ENCODE measurements around the gene HIVEP3. TPM values are rescaled to one million over a fixed set of nuclear protein-coding genes. Genes with fewer than 3 reads are reported as not detected.

HIVEP3 gene
- total RNA-seq, 2 donors from 2014 or later = 17.9 to 32.0 TPM

GRCh38 chr1:41868241-41868998 lies 50.3 kb downstream of the HIVEP3 start:
- no peaks in the 10 kb centered on the region for H3K9me3 Mint-ChIP-seq
- no peaks in the 10 kb centered on the region for H3K36me3 Mint-ChIP-seq
- ATAC-seq (peak; percentile 73 to 78), DNase-seq (ENCODE audit: low spot score) (no peak)
- peak overlapping the region; percentile 37 to 74 for H3K27ac Mint-ChIP-seq
- no peaks in the 10 kb centered on the region for H3K27me3 Mint-ChIP-seq
- peak overlapping the region; percentile 12 for H3K4me3 Mint-ChIP-seq
- H3K4me1 Mint-ChIP-seq (ENCODE audit: low read depth in 2 of 2) = peaks cover 23 to 50% of the 10 kb centered on the region in 2 donors

DNA sequence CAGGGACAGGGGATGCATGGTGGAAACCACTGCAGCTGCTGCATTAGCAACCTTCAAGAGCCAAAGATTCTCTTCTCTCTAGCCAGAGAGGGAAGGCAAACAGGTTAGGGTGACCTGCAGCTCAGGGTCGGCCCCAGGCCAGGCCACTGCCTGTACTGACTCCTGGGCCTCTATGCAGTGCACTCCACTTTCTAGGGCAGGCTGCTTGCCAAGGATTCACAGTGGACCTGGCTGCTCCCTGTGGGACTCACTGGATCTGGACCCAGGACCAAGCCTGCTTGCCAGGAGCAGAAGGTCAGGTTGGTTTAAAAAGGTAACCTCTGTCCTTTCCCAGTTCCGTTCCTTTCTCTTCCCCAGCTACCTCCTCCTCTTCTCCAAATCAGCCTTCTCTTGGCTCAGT lies 52.4 kb downstream of the HIVEP3 start:
- Mint-ChIP-seq H3K9me3 (no peaks in the 10 kb centered on the region), H3K27me3 (no peaks in the 10 kb centered on the region), H3K36me3 (no peaks in the 10 kb centered on the region), H3K4me3 (no peak overlapping the region), H3K27ac (peak overlapping the region in 1 of 2 donors; percentile 34), H3K4me1 (ENCODE audit: low read depth in 2 of 2) (peaks cover 44 to 62% of the 10 kb centered on the region in 2 donors)
- no peak for DNase-seq (ENCODE audit: low spot score)
- no peak for ATAC-seq

DNA sequence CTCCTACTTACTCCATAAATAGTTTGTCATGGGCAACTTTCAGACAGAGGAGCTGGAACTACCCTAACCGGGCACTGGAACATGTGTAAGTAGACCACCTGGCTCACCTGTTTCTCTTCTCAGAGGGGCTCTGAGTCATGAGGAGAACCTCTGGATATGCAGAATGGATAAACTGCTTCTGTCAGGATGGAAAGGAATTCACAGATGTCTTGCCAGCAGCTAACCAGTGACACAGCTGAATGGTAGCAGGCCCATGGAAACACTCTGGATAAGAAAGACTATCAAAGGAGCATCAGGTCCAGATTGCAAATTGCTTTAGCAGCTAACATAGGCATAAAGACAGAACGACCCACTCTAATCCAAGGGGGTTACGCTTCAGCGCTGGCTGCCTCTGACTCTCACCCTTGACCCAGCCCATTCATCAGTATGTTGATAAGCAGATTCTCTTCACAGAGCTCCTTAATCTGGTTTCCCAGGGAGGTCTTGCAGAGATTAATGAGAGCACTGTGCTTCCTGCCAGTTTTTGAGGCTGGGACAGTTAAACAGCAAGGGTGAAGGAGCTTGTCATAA lies 54.2 kb downstream of the HIVEP3 start:
- Mint-ChIP-seq H3K36me3 (no peaks in the 10 kb centered on the region), H3K4me1 (ENCODE audit: low read depth in 2 of 2) (peaks cover 42 to 68% of the 10 kb centered on the region in 2 donors), H3K4me3 (no peak overlapping the region), H3K27me3 (no peaks in the 10 kb centered on the region), H3K9me3 (no peaks in the 10 kb centered on the region), H3K27ac (no peak overlapping the region)
- no peak for DNase-seq (ENCODE audit: low spot score)
- no peak for ATAC-seq

DNA sequence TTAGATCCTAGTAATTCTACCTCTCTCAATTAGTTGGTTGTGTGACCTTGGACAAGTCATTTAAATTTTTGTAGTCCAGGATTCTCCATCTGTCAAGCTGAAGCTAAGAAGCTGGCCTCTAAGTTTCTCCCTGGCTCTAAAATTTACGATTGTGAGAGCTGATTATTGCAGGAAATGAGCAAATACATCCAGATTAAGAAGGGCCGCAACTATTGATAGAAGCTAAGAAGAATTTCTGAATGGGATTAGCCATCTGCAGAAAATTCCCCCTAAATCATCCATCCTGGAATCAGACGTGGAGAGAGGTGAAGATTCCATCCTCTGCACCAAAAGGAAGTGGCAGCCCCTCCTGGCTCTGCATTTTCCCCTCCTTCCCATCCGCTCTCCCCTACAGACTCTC lies 55.0 kb downstream of the HIVEP3 start:
- Mint-ChIP-seq H3K27ac (no peak overlapping the region), H3K9me3 (no peaks in the 10 kb centered on the region), H3K4me1 (ENCODE audit: low read depth in 2 of 2) (peaks cover 35 to 62% of the 10 kb centered on the region in 2 donors), H3K4me3 (no peak overlapping the region), H3K27me3 (no peaks in the 10 kb centered on the region), H3K36me3 (no peaks in the 10 kb centered on the region)
- DNase-seq (ENCODE audit: low spot score) (no peak), ATAC-seq (no peak)

DNA sequence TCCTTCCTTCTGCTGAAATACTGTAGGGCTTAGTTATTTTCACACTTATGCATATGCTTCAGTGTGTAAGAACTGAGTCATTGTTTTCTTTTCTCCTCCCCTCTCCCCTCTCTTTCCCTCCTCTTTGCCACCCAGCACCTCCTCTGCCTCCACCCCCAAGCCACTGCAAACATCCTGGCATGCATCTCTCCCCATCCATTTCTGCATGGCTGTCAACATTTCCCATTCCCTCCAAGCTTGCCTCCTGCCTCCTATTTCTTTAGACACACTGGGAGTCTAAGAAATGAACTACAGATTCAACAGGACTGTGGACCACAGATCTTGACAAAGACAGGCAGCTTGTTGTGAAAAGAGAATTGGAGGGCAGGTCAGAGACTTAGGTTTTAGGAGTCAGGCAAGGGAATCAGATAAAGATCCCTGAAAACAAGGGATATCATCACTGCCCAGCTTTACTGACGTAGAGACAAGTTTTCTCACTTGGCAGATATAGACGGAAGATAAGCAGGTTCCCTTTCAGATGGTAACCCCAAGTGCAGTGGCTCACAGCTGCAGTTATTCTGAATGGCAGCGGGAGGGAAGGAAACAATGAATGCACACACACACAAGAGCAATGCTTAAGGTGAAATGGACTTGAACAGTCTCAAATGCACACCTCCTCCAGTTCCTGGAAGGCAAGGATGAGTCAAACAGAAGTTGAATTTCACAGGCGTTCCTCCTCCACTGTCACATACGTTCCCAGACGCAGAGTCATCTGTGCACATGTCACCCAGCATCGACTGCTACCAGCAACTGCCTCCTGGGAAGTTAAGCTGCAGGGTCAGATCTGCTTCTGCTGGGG lies 56.1 kb downstream of the HIVEP3 start:
- no peaks in the 10 kb centered on the region for H3K27me3 Mint-ChIP-seq
- ATAC-seq (peak; percentile 87 to 88), DNase-seq (ENCODE audit: low spot score) (peak; percentile 71)
- H3K4me3 Mint-ChIP-seq = peak overlapping the region; percentile 72
- peaks cover 26 to 56% of the 10 kb centered on the region in 2 donors for H3K4me1 Mint-ChIP-seq (ENCODE audit: low read depth in 2 of 2)
- no peaks in the 10 kb centered on the region for H3K9me3 Mint-ChIP-seq
- H3K36me3 Mint-ChIP-seq = no peaks in the 10 kb centered on the region
- peak overlapping the region; percentile 57 to 61 for H3K27ac Mint-ChIP-seq

DNA sequence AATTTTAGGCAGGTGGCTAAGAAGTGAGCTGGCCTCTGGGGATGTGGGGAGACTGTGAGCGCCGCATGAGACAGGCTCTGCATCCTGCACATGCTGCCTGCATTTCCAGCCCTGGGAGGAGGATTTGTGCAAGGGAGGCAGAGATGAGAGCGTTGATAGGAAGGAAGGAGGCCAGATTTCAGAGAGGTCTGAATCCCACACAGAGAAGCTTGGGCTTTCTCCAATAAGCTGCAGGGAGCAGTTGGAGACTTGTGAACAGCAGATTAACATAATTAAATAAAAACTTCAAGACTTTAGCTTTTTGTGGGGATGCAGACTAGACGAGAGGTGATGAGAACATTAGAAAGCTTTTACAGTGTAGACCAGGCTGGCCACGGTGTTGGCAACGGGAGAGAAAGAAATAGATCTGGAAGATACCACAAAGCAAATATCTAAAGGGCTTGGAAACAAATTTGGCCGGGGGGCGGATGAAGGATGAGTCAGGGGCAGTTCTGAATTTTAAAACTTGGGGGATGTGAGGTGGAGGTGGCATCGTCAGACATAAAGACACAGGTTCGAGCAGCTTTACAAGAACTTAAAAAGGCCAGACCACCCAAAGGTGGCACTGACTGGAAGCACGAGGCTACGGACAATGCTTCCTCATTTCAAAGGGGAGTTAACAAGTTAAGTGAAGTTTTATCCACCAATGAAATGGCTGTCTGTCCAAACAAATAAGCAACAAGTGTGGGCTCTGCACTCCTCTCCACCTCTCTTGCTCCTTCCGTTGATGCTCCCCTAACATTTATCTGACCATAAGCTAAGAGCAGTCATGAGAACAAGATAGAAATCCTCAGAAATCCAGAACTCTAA lies 57.0 kb downstream of the HIVEP3 start:
- peak overlapping the region; percentile 72 for H3K4me3 Mint-ChIP-seq
- H3K9me3 Mint-ChIP-seq = no peaks in the 10 kb centered on the region
- no peaks in the 10 kb centered on the region for H3K27me3 Mint-ChIP-seq
- DNase-seq (ENCODE audit: low spot score) = no peak
- H3K27ac Mint-ChIP-seq = peak overlapping the region; percentile 57 to 61
- no peak for ATAC-seq
- no peaks in the 10 kb centered on the region for H3K36me3 Mint-ChIP-seq
- H3K4me1 Mint-ChIP-seq (ENCODE audit: low read depth in 2 of 2) = peaks cover 26 to 53% of the 10 kb centered on the region in 2 donors

- Mint-ChIP-seq H3K4me3 (no peak overlapping the region), H3K27me3 (no peaks in the 10 kb centered on the region), H3K4me1 (ENCODE audit: low read depth in 2 of 2) (peaks cover 30 to 53% of the 10 kb centered on the region in 2 donors), H3K36me3 (peaks cover 4% of the 10 kb centered on the region), H3K9me3 (no peaks in the 10 kb centered on the region), H3K27ac (peak overlapping the region in 1 of 2 donors; percentile 32)
- ATAC-seq (no peak), DNase-seq (ENCODE audit: low spot score) (no peak)
Observed at GRCh38 chr1:41860771-41861170, 58.0 kb downstream of the HIVEP3 start.

DNA sequence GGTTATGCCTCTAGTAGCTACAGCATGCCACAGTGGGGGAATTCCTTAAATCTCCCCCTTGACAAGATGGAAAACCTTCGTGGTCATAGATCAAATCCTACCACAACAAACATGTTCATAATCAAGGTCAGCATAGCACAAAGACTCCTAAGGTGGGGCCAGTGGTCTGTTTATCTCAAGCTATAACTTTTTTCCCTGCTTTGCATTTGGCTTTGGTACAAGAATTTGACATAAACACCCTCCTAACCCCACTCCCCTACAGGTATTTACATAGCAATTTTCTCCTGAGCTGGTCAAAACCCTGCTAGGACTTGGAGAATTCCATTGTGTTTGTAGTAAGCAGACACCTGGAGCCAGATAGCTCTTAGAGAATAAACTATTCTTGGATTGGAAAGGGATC lies 58.5 kb downstream of the HIVEP3 start:
- H3K4me1 Mint-ChIP-seq (ENCODE audit: low read depth in 2 of 2) = peaks cover 36 to 56% of the 10 kb centered on the region in 2 donors
- DNase-seq (ENCODE audit: low spot score) = no peak

DNA sequence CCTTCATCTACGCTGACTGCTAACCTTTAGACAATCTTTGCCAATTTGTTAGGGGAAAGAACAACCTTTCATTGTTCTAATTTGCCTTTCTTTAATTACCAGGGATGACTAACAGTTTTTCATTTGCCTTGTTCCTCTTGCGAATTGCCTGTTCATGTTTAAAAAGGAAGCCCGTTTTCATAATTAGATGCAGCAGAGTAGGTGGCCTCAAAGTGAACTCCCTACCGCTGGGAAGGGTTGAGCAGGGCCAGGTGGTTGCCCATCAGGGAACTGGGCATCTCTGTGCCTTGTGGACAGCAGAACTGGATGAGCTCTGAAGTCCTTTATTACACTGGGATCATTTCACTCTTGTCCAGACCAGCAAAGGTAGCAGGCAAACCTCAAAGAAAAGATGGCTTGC lies 59.0 kb downstream of the HIVEP3 start:
- Mint-ChIP-seq H3K4me3 (no peak overlapping the region), H3K27me3 (no peaks in the 10 kb centered on the region), H3K36me3 (peaks cover 10% of the 10 kb centered on the region), H3K4me1 (ENCODE audit: low read depth in 2 of 2) (peaks cover 36 to 51% of the 10 kb centered on the region in 2 donors), H3K9me3 (no peaks in the 10 kb centered on the region), H3K27ac (no peak overlapping the region)
- ATAC-seq (no peak), DNase-seq (ENCODE audit: low spot score) (no peak)

More for the DNA sequence above, 58.5 kb downstream of the HIVEP3 start:
- Mint-ChIP-seq H3K4me3 (no peak overlapping the region), H3K27me3 (no peaks in the 10 kb centered on the region), H3K36me3 (peaks cover 10% of the 10 kb centered on the region), H3K9me3 (no peaks in the 10 kb centered on the region), H3K27ac (peak overlapping the region in 1 of 2 donors; percentile 32)
- no peak for ATAC-seq

GRCh38 chr1:41856944-41857285 lies 61.8 kb downstream of the HIVEP3 start:
- Mint-ChIP-seq H3K27me3 (no peaks in the 10 kb centered on the region), H3K4me3 (no peak overlapping the region), H3K9me3 (no peaks in the 10 kb centered on the region), H3K27ac (no peak overlapping the region), H3K4me1 (ENCODE audit: low read depth in 2 of 2) (peaks cover 25 to 43% of the 10 kb centered on the region in 2 donors), H3K36me3 (peaks cover 10% of the 10 kb centered on the region)
- ATAC-seq (no peak), DNase-seq (ENCODE audit: low spot score) (no peak)

- Mint-ChIP-seq H3K27me3 (no peaks in the 10 kb centered on the region), H3K9me3 (no peaks in the 10 kb centered on the region), H3K36me3 (peaks cover 10% of the 10 kb centered on the region), H3K4me1 (ENCODE audit: low read depth in 2 of 2) (peaks cover 19 to 41% of the 10 kb centered on the region in 2 donors), H3K4me3 (no peak overlapping the region), H3K27ac (no peak overlapping the region)
- ATAC-seq = no peak
- no peak for DNase-seq (ENCODE audit: low spot score)
Observed at GRCh38 chr1:41856151-41856943, 62.4 kb downstream of the HIVEP3 start.

DNA sequence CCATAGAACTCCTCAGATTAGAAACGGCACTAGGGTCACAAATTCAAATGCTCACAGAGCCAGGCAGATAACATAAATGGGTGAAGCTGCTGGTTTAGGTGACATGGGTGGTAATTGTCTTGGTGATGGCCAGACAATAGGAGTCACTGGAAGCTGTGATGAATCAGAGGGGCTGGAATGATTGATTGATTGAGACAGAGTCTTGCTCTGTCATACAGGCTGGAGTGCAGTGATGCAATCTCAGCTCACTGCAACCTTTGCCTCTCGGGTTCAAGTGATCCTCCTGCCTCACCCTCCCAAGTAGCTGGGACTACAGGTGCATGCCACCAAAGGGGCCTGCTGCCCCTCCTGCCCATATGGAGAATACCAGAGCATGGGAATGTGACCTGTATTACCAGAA lies 63.0 kb downstream of the HIVEP3 start:
- Mint-ChIP-seq H3K36me3 (peaks cover 10% of the 10 kb centered on the region), H3K9me3 (no peaks in the 10 kb centered on the region), H3K27ac (no peak overlapping the region), H3K4me3 (no peak overlapping the region), H3K4me1 (ENCODE audit: low read depth in 2 of 2) (peaks cover 19 to 42% of the 10 kb centered on the region in 2 donors), H3K27me3 (no peaks in the 10 kb centered on the region)
- ATAC-seq = no peak
- no peak for DNase-seq (ENCODE audit: low spot score)

- no peak for DNase-seq (ENCODE audit: low spot score)
- Mint-ChIP-seq H3K9me3 (no peaks in the 10 kb centered on the region), H3K4me3 (no peak overlapping the region), H3K4me1 (ENCODE audit: low read depth in 2 of 2) (peaks cover 26 to 46% of the 10 kb centered on the region in 2 donors), H3K27ac (peak overlapping the region in 1 of 2 donors; percentile 15), H3K27me3 (no peaks in the 10 kb centered on the region), H3K36me3 (peaks cover 10% of the 10 kb centered on the region)
- ATAC-seq = no peak
Observed at GRCh38 chr1:41853907-41854306, 64.8 kb downstream of the HIVEP3 start.
